IPS-11a (cell line): ENCODE data around the gene SLC2A3.
"Not testable (repeated sequence)": the region's sequence is repeated elsewhere in the genome, so short reads cannot be mapped to it uniquely, and the experiment has no call there.

Experiments
- H3K4me3 ChIP-seq: one replicate; pipeline ENCODE4 v1.5.1; 2013; ENCODE audit warnings: low read depth, low read length, control low read depth

SLC2A3 gene

DNA sequence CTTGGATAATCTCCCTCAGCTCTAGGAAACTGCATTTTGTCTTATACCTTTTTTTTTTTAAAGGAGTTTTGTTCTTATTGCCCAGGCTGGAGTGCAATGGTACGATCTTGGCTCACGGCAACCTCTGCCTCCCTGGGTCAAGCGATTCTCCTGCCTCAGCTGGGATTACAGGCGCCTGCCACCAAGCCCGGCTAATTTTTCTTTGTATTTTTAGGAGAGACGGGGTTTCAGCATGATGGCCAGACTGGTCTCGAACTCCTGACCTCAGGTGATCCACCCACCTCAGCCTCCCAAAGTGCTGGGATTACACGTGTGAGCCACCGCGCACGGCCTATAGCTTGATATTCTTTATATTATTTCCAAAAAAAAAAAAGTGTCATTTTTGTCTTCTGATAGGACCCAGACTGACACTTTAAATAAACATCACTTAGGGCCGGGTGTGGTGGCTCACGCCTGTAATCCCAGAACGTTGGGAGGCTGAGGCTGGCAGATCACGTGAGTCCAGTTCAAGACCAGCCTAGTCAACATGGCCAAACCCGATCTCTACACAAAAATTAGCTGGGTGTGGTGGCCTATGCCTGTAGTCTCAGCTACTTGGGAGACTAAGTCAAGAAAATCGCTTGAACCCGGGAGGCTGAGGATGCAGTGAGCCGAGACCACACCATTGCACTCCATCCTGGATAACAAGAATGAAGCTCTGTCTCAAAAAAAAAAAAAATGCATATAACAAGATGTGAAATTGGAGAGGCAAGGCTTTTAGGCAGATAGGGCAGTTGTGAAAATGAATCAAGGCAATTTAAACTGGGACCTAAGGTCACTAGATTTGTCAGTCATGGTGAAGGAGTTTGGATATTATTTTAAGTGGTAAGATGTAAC, 18.4 kb downstream of the SLC2A3 start:
- no peak overlapping the region for H3K4me3 ChIP-seq

DNA sequence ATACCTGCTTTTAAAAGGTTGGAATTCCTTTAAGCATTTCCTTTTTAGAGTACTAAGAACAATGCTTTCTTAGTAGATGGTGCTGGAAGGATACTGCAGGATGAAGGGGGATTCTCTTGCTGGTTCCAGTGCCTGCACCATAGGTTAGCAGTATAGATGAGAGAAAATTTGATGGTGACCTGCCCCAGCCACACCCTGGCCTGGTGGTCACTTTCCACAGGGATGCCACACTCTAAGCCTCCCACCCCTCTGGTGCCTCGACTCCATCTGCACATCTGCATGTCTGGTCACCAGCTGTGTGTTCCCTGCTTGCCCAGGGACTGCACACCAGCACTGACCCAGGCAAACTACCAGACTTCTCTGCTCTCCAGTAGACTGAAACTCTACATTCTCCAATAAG, 19.1 kb downstream of the SLC2A3 start:
- no peak overlapping the region for H3K4me3 ChIP-seq

DNA sequence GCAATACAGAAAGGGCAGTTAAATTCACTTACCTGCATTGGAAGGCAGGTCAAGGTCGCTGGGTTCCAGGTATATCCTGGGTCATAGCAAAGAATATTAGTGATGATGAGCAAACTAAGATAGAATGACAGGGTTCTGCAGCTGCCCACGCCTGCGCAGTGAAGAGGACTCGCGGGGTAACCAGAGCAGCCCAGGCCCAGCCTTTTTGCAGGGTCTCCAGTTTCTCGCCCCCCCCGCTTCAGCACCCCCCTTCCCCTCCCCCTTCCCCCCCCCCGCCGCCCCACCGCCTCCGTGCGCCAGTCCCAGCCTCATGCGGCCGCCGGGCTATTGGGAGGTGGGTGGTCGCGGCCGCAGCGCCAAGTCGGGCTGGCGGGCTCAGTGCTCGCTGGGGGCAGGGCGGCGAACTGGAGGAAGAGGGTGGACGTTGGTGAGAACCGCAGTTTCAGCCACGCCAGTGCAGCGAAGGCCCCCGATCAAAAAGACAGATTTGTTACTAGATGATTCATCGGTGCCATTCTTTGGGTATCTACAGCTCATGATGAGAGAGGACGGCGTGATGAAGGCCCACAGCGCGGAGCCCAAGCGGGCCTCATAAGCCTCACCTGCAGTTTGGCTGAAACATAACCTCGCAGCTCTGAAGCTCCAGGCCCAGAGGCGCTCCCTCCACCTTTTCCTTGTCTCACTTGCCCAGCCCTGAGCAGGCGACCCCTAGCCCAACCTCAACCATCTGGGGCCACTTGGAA, 20.2 kb downstream of the SLC2A3 start:
- H3K4me3 ChIP-seq: no peak overlapping the region

DNA sequence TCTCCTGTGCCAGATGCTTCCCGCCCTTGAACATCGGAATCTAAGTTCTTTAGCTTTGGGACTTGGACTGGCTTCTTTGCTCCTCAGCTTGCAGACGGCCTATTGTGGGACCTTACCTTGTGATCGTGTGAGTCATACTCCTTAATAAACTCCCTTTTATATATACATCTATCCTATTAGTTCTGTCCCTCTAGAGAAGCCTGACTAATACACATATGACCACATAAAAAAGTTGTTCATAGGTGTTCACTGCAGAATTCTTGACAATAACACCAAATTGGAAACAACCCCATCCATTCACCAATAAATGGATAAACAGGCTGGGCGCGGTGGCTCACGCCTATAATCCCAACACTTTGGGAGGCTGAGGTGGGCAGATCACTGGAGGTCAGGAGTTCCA, 25.9 kb downstream of the SLC2A3 start:
- not testable (repeated sequence) for H3K4me3 ChIP-seq

DNA sequence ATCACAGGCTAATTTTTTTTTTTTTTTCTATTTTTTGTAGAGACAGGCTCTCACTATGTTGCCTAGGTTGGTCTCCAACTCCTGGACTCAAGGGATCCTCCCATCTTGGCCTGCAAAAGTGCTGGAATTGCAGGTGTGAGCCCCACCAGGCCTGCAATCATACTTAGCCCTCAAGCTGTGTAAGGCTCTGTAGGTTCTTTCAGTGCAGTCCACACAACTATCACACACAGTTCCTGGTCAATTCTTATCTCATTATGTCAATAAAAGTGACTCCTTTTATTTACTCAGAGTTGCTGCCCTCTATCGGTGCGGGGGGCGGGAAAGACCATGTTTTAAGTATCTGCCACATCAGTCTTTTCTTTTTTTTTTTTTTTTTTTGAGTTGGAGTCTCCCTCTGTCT, 29.0 kb downstream of the SLC2A3 start:
- H3K4me3 ChIP-seq: no peak overlapping the region

DNA sequence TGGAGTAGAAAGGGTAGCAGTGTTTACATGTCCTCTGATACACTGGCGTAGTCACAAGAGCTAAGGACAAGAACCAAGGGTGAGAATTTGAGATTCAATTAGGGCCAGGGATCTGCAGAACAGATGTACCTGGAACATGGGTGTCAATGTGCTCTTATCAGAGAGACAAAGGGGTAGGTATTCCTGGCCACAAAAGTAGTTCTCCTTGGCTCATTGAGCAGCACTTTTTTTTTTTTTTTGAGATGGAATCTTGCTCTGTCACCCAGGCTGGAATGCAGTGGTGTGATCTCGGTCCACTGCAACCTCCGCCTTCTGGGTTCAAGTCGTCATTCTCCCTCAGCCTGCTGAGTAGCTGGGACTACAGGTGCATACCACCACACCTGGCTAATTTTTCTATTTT, 29.7 kb downstream of the SLC2A3 start:
- not testable (repeated sequence) for H3K4me3 ChIP-seq

DNA sequence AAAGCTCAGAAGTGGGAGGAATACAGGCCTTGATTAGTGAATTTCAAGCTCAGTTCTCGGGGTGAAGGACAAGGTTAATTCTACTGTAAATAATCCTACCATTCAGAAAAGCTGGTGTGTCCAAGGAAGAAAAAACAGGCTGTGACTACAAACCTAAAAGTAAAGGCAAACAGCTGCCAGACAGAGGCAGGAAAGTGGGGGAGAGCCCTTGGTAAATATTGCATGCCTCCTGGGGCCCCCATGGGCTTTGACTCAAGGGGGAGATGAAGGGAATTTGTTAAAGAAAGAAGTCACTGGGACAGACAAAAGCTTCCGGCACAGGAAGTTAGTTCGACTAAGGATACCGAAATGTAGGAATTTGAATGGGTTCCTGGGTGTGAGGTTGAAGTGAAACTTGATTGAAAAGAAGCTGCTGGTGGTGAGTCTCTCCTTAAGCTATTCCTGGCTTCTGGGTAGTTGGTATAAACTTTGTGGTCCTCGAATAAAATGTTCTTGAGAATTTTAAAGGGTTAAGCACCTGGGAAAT, 30.3 kb downstream of the SLC2A3 start:
- H3K4me3 ChIP-seq: not testable (repeated sequence)

DNA sequence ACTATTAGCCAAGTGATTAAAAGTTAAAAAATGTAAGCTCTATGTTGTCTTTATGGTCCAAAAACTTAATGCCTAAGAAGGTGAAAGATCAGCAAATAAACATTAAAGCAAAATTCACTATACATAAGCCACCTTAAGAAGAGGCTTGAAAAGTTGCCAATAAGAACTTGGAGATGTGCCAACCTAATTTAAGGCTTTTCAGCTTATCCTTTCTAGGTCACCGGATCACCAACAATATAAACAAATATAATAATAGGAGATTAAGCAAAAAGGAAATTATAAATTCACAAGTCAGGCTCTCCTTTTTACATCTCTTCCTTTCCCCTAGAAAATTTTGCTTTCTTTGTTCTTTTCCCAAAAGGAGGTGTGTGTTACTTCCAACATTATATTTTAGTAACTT, 30.9 kb downstream of the SLC2A3 start:
- H3K4me3 ChIP-seq: no peak overlapping the region

DNA sequence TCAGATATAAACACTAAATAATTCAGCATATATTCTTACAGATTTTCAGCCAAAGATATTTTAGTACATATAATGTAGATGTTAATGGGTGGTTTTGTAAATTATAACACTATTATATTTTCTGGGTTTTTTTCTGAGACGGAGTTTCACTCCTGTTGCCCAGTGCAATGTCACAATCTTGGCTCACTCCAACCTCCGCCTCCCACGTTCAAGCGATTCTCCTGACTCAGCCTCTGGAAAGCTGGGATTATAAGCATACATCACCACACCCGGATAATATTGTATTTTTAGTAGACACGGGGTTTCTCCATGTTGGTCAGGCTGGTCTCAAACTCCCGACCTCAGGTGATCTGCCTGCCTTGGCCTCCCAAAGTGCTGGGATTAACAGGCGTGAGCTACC, 33.6 kb downstream of the SLC2A3 start:
- H3K4me3 ChIP-seq: not testable (repeated sequence)

DNA sequence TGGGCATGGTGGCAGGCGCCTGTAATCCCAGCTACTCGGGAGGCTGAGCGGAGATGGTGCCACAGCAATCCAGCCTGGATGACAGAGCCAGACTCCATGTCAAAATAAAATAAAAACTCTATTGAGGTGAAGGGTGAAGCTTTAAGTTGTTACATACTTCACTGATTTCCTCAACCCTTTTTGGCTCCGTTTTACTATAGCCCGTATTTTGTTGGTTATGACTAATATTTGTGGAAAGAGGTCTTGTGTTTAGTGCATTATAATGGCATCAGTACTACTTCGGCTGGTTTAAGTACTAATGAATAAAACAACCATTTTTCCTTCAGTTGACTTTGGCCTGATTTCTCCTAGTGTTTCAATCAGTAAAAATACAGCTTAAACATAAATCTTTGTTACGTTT, 36.2 kb downstream of the SLC2A3 start:
- no peak overlapping the region for H3K4me3 ChIP-seq

DNA sequence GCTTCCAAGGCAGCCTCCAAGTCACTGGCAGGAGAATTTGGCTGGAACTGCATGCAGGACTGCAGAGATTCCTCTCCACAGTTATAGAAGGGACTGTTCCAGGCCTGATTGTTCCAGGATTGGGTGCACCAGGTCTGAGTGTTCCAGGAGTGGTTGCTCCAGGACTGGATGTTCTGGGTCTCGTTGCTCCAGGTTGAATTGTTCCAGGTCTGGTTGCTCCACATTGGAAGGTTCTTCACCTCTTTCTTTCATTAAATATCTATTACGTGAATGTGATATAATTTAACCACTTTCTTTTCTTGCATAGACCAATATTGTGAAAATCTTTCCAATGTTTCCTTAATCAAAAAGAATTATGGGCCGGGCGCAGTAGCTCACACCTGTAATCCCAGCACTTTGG, 39.3 kb downstream of the SLC2A3 start:
- not testable (repeated sequence) for H3K4me3 ChIP-seq

DNA sequence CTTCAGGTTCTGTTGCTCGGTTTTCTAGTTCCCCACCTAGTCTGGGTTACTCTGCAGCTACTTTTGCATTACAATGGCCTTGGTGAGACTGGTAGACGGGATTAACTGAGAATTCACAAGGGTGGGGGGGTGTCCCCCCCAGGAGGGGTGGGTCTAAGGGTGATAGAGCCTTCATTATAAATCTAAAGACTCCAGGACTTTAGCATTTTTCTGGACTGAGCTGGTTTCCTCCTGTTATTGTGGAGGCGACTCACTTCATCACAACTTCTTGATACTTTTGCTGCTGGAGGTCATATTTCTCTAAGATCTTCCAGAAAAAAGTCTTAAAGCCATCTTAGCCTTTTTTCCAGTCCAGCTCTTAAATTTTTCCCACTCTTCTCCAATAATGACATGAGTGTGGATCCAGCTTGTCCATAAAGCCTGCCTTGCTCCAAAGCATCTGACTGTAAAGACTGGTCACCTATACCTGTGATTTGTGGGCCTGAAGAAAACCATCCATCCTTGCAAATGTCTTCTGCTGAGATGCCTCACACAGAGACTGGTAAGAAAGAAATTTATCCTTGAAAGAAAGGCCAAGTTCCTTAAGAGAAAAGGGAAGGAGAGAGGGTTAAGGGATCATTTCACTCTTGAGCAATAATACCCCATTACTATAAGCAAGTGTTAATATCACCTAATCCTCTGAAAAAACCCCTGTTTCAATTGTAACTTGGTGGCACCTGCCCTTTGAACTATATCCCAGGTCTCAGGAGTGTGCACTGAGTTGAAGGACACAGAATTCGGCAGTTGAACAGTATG, 43.6 kb downstream of the SLC2A3 start:
- H3K4me3 ChIP-seq: no peak overlapping the region

DNA sequence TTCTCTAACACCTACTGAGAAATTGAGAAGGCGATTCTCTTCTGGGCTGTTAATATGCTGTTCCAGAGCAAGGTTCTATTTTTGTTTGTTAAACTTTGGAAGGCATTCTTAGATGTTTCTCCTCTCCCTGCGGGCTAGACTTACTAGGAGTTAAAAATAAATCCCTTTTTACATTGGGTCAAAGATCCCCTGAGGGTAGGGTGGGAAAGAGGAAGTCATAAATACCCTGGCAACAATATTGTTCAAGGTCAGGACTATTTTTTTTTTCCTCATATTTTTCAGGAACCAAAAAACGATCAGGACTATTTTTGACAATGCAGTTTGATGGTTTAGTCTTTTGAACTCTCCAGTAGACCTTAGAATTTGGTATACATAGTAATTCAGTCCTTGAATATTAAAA, 51.3 kb downstream of the SLC2A3 start:
- H3K4me3 ChIP-seq: no peak overlapping the region

DNA sequence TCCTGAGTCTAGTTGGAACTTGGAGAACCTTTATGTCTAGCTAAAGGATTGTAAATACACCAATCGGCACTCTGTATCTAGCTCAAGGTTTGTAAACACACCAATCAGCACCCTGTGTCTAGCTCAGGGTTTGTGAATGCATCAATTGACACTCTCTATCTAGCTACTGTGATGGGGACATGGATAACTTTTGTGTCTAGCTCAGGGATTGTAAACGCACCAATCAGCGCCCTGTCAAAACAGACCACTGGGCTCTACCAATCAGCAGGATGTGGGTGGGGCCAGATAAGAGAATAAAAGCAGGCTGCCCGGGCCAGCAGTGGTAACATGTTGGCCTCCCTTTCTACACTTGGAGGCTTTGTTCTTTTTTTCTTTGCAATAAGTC, 54.3 kb downstream of the SLC2A3 start:
- not testable (repeated sequence) for H3K4me3 ChIP-seq

DNA sequence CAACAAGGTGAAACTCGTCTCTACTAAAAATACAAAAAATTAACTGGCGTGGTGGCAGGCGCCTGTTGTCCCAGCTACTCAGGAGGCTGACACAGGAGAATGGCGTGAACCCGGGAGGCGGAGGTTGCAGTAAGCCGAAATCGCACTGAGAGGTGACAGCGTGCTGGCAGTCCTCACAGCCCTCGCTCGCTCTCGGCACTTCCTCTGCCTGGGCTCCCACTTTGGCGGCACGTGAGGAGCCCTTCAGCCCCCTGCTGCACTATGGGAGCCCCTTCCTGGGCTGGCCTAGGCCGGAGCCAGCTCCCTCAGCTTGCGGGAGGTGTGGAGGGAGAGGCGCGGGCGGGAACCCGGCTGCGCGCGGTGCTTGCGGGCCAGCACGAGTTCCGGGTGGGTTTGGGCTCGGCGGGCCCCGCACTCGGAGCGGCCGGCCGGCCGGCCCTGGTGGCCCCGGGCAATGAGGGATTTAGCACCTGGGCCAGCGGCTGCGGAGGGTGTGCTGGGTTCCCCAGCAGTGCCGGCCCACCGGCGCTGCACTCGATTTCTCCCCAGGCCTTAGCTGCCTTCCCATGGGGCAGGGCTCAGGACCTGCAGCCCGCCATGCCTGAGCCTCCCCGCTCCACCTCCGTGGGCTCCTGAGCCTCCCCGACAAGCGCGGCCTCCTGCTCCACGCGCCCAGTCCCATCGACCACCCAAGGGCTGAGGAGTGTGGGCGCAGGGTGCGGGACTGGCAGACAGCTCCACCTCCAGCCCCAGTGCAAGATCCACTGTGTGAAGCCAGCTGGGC, 54.8 kb downstream of the SLC2A3 start:
- H3K4me3 ChIP-seq: not testable (repeated sequence)

DNA sequence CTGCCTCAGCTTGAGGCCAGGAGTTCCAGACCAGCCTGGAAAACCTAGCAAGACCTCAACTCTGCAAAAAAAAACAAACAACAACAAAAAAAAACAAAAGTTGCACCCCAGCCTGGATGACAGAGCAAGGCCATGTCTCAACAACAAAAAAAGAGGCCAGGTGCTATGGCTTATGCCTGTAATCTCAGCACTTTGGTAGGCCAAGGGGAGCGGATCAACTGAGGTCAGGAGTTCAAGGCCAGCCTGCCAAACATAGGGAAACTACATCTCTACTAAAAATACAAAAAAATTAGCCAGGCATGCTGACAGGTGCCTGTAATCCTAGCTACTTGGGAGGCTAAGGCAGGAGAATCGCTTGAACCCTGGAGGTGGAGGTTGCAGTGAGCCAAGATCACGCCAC, 56.7 kb downstream of the SLC2A3 start:
- H3K4me3 ChIP-seq: no peak overlapping the region

DNA sequence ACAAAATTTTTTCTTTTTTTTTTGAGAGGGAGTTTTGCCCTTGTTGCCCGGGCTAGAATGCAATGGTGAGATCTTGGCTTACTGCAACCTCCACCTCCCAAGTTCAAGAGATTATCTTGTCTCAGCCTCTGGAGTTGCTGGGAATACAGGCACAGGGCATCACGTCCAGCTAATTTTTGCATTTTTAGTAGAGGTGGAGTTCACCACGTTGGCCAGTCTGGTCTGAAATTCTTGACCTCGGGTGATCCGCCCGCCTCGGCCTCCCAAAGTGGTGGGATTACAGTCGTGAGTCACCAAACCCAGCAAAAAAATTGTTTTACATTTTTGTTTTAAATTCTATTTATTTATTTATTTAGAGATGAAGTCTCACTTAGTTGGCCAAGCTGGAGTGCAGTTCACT, 58.6 kb downstream of the SLC2A3 start:
- H3K4me3 ChIP-seq: no peak overlapping the region

DNA sequence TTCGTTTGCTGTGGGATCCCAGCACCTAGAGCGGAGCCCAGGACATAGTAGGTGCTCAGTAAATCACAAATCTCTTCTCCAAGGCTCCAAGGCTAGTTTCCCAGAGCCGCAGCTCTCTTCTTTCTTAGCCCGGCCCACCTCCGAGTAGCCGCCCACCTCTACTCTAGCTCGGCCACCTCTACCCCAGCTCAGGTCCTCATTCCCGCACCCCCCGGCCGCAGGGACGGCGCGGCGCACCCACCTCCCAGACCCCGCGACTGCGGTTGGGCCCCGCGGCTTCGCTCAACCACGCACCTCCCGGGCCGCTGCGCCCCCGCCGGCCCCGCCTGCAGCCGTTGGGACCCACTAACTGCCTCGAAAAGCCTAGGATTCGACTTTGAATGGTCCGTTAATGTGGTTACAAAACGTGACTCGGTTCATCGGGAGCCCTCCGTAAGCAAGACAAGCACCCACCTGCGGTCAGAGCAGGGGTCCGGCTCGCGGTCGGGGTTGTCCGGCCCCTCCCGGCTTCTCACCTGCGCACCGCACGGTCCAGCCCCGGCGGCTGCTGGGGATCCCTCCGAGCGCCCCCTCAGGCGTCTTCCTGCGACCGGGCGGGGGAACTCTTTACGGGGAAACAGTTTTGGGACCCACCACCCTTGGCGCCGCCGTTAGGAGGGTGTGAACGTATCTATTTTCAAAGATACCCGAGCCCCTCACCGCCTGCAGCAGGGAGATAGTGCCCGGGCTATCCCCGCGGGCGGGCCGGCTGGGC, 63.2 kb downstream of the SLC2A3 start, which contains the start of gene SLC2A14:
SLC2A14 (minus strand) TSS at position 350 of the 754 bp plus-strand sequence. CDS start 3,035 bp downstream, outside the sequence.
- no peak within 1 kb of the TSS for H3K4me3 ChIP-seq

DNA sequence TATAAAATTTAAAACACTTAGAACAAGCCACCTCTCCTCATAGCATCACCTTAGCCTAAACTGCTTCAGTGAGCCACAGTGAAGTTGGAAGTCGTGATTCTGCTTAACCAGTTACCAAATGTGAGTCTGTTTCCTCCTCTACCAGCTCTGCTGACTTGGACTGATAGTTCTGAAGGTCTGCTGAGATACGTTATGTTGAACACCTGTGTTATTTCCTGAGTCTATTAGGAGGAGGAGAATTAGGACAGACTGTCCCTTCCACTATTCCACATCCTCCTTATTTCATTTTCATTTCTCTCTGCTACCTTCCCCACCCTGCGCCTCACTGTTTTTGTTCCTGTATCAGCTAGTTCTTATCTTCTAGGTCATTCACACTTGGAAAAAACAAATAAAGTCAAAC, 65.7 kb downstream of the SLC2A3 start:
- H3K4me3 ChIP-seq: no peak overlapping the region
